Naive B cell (primary cell): ENCODE results near the gene ACCSL. TPM values are rescaled to one million over a fixed set of nuclear protein-coding genes. Genes with fewer than 3 reads are reported as not detected.

Experiments
- ATAC-seq, 2 donors: fragments of 150-1000 bp; cut with Tn5 transposase; 2 replicates each; pipeline ENCODE4 v1.10.0; 2021; ENCODE audit warnings: low read depth in 2 of 2, mild to moderate bottlenecking in 2 of 2, moderate library complexity in 2 of 2
- DNase-seq: peaks from one replicate; pipeline ENCODE4 v3.0.0; 2022
- H3K27ac Mint-ChIP-seq, 6 donors: one replicate each; pipeline ENCODE4 v1.8.0; 2020 to 2022; ENCODE audit warnings: mild to moderate bottlenecking in 6 of 6, mixed read lengths in 6 of 6, moderate library complexity in 5 of 6, inconsistent platforms in 2 of 6
- H3K27me3 Mint-ChIP-seq, 3 donors: one replicate each; pipeline ENCODE4 v1.8.0; 2021 to 2022; ENCODE audit warnings: mixed read lengths in 3 of 3, mild to moderate bottlenecking in 1 of 3
- H3K36me3 Mint-ChIP-seq, 2 donors: one replicate each; pipeline ENCODE4 v1.8.0; 2020 to 2022; ENCODE audit warnings: mixed read lengths in 2 of 2, inconsistent platforms in 1 of 2, mild to moderate bottlenecking in 1 of 2
- H3K4me1 Mint-ChIP-seq, 3 donors: one replicate each; pipeline ENCODE4 v1.8.0; 2020 to 2022; ENCODE audit warnings: mixed read lengths in 3 of 3, inconsistent platforms in 1 of 3, mild to moderate bottlenecking in 1 of 3, moderate library complexity in 1 of 3
- H3K4me3 Mint-ChIP-seq, 8 donors: one replicate each; pipeline ENCODE4 v1.8.0; 2020 to 2022; ENCODE audit warnings: mild to moderate bottlenecking in 8 of 8, mixed read lengths in 8 of 8, moderate library complexity in 8 of 8, inconsistent platforms in 2 of 8
- H3K9me3 Mint-ChIP-seq, 7 donors: one replicate each; pipeline ENCODE4 v1.8.0; 2020 to 2022; ENCODE audit warnings: mixed read lengths in 7 of 7, mild to moderate bottlenecking in 5 of 7, inconsistent platforms in 2 of 7, moderate library complexity in 1 of 7
- polyA plus RNA-seq, 6 donors: library from polyadenylated mRNA; unstranded; fragments of 300-500 nt; fragmentation: Illumina TruSeq; gene quantifications; one replicate each; pipeline ENCODE4 v1.2.3, GENCODE V29; 2021; ENCODE audit warnings: low read depth in 6 of 6

ACCSL gene
- polyA plus RNA-seq, 6 donors from 2014 or later = not detected

- Mint-ChIP-seq H3K27ac (no peak overlapping the region), H3K4me1 (peaks cover 27 to 49% (median 37%) of the 10 kb centered on the region in 3 donors), H3K36me3 (no peaks in the 10 kb centered on the region), H3K27me3 (no peaks in the 10 kb centered on the region), H3K9me3 (no peaks in the 10 kb centered on the region), H3K4me3 (peak overlapping the region in 1 of 8 donors; percentile 83)
- no peak for DNase-seq
- no peak for ATAC-seq
These were observed 50.0 kb downstream of the ACCSL start for GRCh38 chr11:44097821-44098220.

GRCh38 chr11:44101098-44101497 lies 53.3 kb downstream of the ACCSL start:
- no peak for DNase-seq
- no peaks in the 10 kb centered on the region for H3K27me3 Mint-ChIP-seq
- H3K4me3 Mint-ChIP-seq = no peak overlapping the region
- peaks cover 22 to 35% (median 26%) of the 10 kb centered on the region in 3 donors for H3K4me1 Mint-ChIP-seq
- peak overlapping the region in 1 of 6 donors; percentile 12 for H3K27ac Mint-ChIP-seq
- no peak for ATAC-seq
- H3K9me3 Mint-ChIP-seq = no peaks in the 10 kb centered on the region
- no peaks in the 10 kb centered on the region for H3K36me3 Mint-ChIP-seq

GRCh38 chr11:44104481-44105294 lies 56.9 kb downstream of the ACCSL start:
- no peak for ATAC-seq

GRCh38 chr11:44108260-44108659 lies 60.5 kb downstream of the ACCSL start:
- peak overlapping the region in 1 of 6 donors; percentile 8 for H3K27ac Mint-ChIP-seq
- peaks cover 8 to 14% of the 10 kb centered on the region in 2 donors for H3K36me3 Mint-ChIP-seq
- no peak overlapping the region for H3K4me3 Mint-ChIP-seq
- no peaks in the 10 kb centered on the region for H3K9me3 Mint-ChIP-seq
- ATAC-seq = no peak
- DNase-seq = no peak
- no peaks in the 10 kb centered on the region for H3K27me3 Mint-ChIP-seq
- peaks cover 8 to 13% (median 8%) of the 10 kb centered on the region in 3 donors for H3K4me1 Mint-ChIP-seq

More at GRCh38 chr11:44104481-44105294, 56.9 kb downstream of the ACCSL start:
- H3K4me3 Mint-ChIP-seq = no peak overlapping the region
- no peaks in the 10 kb centered on the region for H3K27me3 Mint-ChIP-seq
- no peaks in the 10 kb centered on the region for H3K36me3 Mint-ChIP-seq
- DNase-seq = no peak
- no peaks in the 10 kb centered on the region for H3K9me3 Mint-ChIP-seq
- H3K4me1 Mint-ChIP-seq = peaks cover 9 to 20% (median 18%) of the 10 kb centered on the region in 3 donors
- H3K27ac Mint-ChIP-seq = peak overlapping the region in 2 of 6 donors; percentile 32 to 39

Other genes with a start within 250 kb of the ACCSL start
- gene ALKBH3, start 167.2 kb upstream of the ACCSL start, polyA plus RNA-seq = 10 to 100 TPM; 15.3 to 40.4 (median 33.5) TPM
- gene C11orf96, start 105.3 kb upstream of the ACCSL start, polyA plus RNA-seq = under 1 TPM in 1 of 6 donors, not detected in 5; 0.69 TPM
- gene ACCS, start 18.3 kb downstream of the ACCSL start, polyA plus RNA-seq = 1 to 10 TPM; 2.9 to 8.6 (median 5.7) TPM
- 10 to 100 TPM; 26.5 to 34.1 (median 29.7) TPM for gene EXT2, start 47.7 kb downstream of the ACCSL start, polyA plus RNA-seq